Stimulated activated CD8-positive, alpha-beta memory T cell treated with anti-CD3 and anti-CD28 coated beads, Interleukin-15, amount 100 ng/mL, for 24 hours (primary cell): Measurements from ENCODE around the gene PITPNM3.

Experiments
- DNase-seq: peaks from one replicate; pipeline ENCODE4 v3.0.0-alpha.2; 2020; ENCODE audit warnings: low read depth

Gene PITPNM3

DNA sequence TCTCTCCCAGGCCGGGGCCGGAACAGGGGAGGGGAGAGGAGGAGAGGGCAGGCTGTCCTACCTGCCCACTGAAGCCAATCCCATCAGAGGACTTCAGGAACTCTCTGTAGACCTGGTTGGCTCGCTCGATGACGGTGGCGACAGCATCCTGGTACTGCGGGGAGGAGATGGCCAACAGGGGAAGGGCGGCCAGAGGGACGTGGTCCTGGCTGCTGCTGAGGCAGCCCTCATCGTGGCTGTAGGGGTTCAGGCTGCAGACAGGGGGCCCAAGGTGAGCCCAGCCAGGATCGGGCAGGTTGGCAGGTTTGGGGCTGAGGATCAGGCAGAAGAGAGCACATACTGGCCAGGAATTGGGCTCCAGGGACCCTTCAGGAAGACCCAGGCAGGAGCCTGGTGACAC is 77.9 kb downstream of the PITPNM3 start:
- no peak for DNase-seq

DNA sequence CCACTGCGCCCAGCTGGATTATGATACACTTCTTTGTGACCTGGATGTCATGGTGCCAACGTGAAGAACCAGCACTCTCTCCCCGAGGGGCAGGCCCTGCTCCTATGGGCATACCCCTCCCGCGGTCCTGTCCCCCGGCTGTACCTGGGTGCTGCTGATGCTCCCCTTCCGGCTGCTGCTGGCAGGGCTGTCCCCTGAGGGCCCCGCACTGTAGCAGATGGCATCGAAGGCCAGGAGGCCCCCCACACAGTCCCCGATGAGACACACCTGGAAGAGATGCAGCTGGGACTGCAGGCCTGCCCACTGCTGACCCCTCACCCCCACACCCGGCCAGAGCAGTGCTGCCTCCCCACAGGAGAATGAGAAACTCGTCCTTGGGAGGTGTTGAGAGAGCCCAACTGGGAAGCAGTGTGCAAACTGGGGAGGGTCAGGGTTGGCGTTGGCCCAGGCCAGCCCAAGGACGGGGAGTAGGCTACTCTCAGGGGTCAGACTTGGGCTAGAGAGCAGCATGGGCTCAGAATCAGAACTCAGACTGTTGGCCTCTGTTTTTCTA is 78.4 kb downstream of the PITPNM3 start:
- no peak for DNase-seq

DNA sequence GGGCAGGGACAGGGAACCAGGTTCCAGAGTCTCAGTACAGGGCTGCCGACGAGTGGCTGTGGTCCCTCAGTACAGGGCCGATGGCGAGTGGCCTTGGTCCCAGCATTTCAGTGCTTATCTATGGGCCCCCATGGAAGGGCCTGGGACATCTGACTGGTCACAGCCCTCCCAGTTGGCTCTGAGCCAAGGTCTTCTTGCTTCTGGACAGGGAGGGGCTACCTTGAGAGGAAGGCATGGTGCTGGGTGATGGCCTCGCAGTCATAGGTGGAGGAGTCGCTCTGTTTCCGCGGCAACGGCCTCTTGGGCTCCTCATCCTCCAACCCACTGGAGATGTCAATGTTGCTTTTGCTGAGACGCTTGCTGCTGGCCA is 79.6 kb downstream of the PITPNM3 start:
- no peak for DNase-seq

- no peak for DNase-seq
Observed at GRCh38 chr17:6476076-6476809, 80.1 kb downstream of the PITPNM3 start.

- DNase-seq, result no peak
Observed at GRCh38 chr17:6475411-6475810, 80.9 kb downstream of the PITPNM3 start.

- DNase-seq, result no peak
Observed at GRCh38 chr17:6474906-6475305, 81.4 kb downstream of the PITPNM3 start.

- no peak for DNase-seq
Observed at GRCh38 chr17:6474376-6474775, 82.0 kb downstream of the PITPNM3 start.

DNA sequence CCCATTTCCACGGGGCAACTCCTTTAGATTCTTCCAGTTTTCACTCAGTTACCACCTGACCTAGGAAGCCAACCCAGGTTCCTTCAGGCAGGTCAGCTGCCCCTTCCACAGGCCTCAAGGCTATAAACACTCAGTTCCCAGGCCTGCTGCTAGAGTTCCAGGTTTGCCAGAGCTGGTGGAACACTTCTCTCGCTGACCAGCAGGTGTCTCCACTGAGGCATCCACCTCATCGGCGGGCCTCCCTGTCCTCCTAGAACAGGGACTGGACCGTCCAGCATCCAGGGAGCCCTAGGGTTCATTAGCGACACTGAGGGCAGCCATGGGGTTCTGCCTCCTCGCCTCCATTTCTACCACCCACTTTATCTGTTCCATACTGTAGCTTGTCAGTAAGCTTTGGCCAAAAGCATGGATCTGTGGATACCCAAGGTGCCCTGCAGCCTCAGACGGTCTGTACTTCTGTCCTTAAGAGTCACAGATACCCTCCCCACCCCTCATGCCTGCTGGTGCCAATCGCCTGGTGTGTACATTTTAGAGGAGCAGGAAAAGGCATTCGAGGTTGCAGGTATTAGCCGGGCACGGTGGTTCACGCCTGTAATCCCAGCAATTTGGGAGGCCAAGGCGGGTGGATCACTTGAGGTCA is 83.1 kb downstream of the PITPNM3 start:
- DNase-seq, result peak; percentile 43

- no peak for DNase-seq
Observed at GRCh38 chr17:6472517-6472916, 83.8 kb downstream of the PITPNM3 start.

DNA sequence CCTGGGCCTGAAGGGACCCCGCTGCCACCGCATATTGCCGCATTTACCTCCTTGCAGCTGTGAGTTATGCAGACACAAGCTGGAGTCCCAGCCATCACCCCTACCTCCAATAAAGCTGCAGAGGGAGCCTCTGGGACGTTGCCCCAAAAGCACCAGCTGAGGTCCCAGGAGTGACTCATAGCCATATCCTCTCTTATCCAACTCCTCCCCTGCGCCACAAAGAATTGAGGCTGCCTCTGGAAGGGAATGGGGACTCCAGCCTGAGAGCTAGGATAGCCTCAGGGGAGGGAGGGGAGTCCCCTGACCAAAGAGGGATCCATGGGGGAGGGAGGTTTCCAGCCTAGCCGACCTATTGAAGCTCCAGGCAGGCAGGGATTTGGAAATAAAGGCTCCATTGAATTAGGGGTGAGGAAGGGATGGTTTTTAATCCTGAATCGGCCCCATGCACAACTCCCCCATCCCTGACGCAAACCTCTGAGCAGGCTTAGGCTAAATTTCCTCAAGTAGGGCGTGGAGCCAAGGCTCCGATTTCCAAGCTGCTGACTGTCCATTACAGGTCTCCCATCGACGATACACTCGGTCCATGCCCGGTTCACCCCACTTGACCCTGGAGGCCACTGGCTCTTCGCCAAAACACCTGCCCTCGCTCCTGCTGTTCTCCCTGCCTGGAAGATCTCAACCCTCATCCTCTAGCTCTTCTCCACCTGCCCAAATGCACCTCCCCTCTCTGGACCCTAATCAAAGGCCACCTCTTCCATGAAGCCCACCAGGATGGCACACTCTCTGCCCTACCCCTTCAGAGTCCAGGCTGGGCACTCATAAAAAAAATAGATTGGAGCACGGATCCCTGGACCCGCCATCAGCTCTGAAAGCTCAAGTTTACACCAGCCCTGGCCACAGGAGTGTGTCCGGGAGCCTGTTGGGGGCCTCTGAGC is 84.6 kb downstream of the PITPNM3 start:
- DNase-seq, result no peak

DNA sequence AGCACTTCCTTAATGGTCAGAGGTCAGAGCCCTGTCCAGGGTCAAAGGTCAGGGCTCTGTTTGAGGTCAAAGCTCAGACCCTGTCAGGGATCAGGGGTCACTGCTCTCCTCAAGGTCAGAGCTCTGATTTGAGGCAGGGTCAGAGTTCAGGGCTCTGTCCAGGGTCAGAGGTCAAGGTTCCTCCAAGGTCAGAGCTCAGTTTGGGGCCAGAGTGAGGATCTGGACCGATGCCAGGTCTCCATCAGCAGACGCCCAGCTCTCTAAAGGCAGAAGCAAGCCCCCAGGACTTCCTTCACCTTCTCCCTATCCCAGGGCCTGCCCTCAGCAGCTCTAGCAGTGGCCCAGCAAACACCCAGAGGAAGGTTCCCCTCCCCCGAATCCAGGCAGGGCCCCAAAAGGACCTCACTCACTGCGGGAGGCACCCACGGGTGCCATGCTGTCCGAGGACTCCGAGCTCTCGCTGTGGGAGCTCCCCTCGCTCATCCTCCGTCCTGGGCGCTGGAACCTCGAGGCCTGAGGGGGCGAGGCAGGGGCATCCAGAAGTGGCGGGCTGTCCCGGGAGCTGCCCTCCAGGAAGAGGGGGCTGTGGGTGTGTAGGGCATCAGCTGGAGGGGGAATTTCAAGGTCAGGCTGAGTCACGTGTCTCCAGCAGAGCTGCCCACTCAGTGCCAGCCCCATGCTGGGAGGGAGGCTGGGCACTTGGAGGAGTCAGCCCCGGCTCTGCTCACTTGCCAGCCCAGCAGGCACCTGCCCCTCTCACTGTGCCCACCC is 85.4 kb downstream of the PITPNM3 start:
- no peak for DNase-seq

DNA sequence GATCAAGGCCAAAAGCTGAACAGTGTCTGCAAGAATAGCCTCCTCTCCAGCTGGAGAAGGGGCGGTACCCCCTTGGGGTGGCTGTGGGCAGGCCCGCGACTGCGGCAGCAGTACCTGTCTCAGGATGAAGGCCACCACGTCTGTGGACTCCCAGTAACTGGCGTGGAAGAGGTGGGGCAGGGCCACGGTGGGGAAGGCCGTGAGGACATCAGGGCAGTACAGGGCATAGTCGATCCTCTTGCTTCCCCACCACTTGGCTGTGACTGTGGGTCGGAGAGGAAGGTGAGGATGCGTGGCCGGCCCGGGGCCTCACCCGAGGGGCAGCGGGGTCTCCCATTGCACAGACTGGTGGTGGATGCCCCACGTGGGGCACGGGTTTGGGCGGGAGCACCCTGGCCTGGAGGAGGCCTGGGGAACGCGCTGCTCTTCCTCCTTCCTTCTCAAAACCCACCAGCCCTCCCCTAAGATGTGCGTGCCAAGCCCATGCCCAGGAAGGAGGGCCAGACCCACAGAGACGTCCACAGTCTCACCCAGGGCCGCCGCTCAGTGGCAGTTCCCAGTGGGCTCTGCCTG is 86.1 kb downstream of the PITPNM3 start:
- no peak for DNase-seq

GRCh38 chr17:6468051-6468790 is 88.1 kb downstream of the PITPNM3 start:
- DNase-seq, result no peak

- no peak for DNase-seq
Observed at GRCh38 chr17:6467567-6467966, 88.8 kb downstream of the PITPNM3 start.

GRCh38 chr17:6465206-6466003 is 91.0 kb downstream of the PITPNM3 start:
- DNase-seq, result no peak

- DNase-seq, result no peak
Observed at GRCh38 chr17:6464446-6465041, 91.8 kb downstream of the PITPNM3 start.

DNA sequence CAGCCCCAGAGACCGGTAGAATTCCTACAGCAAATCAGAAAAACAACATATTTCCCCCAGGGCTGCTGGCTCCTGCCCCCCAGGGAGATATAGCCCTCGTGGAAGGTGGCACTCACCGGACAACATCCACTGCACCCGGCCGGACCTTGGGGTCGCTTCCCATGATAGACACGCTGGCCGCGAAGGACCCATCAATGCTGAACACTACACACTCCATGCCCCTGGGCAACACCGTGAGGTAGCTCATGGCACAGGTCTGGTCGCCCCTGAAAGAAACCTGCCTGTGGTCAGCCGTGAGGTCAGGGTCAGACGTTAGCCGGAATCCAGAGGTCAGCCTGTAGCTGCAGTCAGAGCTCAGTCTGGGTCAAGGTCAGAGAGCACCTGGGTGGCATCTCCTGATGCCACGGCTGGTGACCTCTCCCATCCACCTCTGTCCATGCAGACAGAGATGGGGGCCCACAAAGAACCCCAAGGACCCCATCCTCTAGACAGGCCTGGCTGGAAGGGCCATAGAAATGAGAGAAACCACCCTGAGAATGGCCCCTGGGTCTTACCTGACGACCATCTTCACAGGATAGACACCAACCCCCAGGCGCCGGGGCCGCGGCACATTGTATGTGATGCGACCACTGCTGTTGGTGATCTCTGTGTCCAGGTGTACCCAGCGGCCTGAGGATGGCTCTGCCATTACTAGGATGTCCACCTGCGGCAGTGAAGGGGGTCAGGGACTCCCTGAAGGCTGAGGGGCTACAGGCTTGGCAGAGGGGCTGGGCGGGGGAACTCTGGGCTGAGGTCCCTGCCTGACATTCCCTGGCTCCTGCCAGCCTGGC is 92.5 kb downstream of the PITPNM3 start:
- no peak for DNase-seq

DNA sequence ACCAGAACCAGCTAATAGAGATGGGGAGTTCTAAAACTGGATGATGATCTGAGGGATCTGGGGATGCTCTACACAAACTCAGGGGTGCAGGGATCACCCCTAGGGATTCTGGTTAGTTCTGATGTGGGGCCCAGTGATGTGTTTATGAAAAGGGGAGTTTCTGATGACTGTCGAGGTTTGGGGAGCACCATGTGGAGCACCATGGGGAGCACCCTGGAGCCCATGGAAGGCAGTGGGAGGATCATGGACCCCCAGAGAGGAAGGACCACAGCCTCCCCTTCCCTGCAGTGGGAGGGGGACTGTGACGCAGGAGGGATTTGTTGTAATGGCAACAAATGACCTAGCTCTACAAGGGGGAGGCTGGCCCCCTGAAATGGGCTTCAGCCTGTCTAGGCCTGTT is 93.7 kb downstream of the PITPNM3 start:
- no peak for DNase-seq
